GM12878 (cell line): ENCODE data around the gene SELENOM. TPM values are rescaled to one million over a fixed set of nuclear protein-coding genes. Genes with fewer than 3 reads are reported as not detected.

Experiments
- ATAC-seq: fragments of 200-7000 bp; cut with Tn5 transposase; 3 replicates; pipeline ENCODE4 v1.9.1; 2020; ENCODE audit warnings: mild to moderate bottlenecking, moderate library complexity
- BruUV-seq: library from RNA; stranded (reverse); fragments of 400-500 nt; replicated peaks from 2 replicates; lab custom pipeline; 2021; lab: Mats Ljungman, UMichigan
- CTCF ChIA-PET: fragments of 300-600 bp; sonication (Branson Sonifier 250); formaldehyde crosslinking; extraction: SDS; loops from one replicate; lab custom pipeline; 2021; ENCODE audit warnings: inconsistent platforms; lab: Yijun Ruan, JAX
- POLR2A ChIA-PET: fragments of 350-600 bp; formaldehyde crosslinking; extraction: SDS; loops from one replicate; lab custom pipeline; 2021; ENCODE audit warnings: inconsistent platforms; lab: Charles Lee
- RAD21 ChIA-PET: fragments of 300-600 bp; sonication (Branson Sonifier 250); formaldehyde crosslinking; loops from one replicate; lab custom pipeline; 2023; ENCODE audit warnings: antibody characterized with exemption; ENCODE audit not compliant: unreplicated experiment; lab: Charles Lee
- SMC1A ChIA-PET: fragments of 300-600 bp; sonication (Branson Sonifier 250); formaldehyde crosslinking; loops from one replicate; lab custom pipeline; 2023; ENCODE audit not compliant: unreplicated experiment, uncharacterized antibody; lab: Charles Lee
- DNase-seq: peaks from one replicate; pipeline ENCODE4 v3.0.0-alpha.2; 2011; ENCODE audit warnings: low read depth, low spot score
- FAIRE-seq: peaks from 3 replicates; lab custom pipeline; 2011; peaks lifted over from hg19 to GRCh38; lab: Jason Lieb, UNC
- H2AFZ ChIP-seq: 2 replicates; pipeline ENCODE4 v1.6.0; 2011; ENCODE audit warnings: low read depth, low read length, control low read depth; ENCODE audit not compliant: control insufficient read depth
- H3K27ac ChIP-seq: 2 replicates; pipeline ENCODE4 v1.5.1; 2011; ENCODE audit warnings: control low read depth; ENCODE audit not compliant: control insufficient read depth, insufficient read depth
- H3K27me3 ChIP-seq, 2 experiments: replicated peaks in 1 of 2; 2 replicates each; pipeline versions ENCODE4 v1.6.0 to v1.6.1; 2011; ENCODE audit warnings: low read length in 1 of 2; ENCODE audit not compliant: control insufficient read depth in 2 of 2, insufficient read depth in 2 of 2
- H3K36me3 ChIP-seq, 2 experiments: 2 replicates each; pipeline ENCODE4 v1.5.1; 2011; ENCODE audit warnings: low read length in 1 of 2; ENCODE audit not compliant: control insufficient read depth in 2 of 2, insufficient read depth in 2 of 2
- H3K4me1 ChIP-seq: 2 replicates; pipeline ENCODE4 v1.6.1; 2011; ENCODE audit warnings: mild to moderate bottlenecking, low read length, moderate library complexity, mixed read lengths; ENCODE audit not compliant: control insufficient read depth, insufficient read depth
- H3K4me2 ChIP-seq: 2 replicates; pipeline ENCODE4 v1.6.0; 2011; ENCODE audit warnings: control low read depth; ENCODE audit not compliant: control insufficient read depth, insufficient read depth
- H3K4me3 ChIP-seq: fragments of 200-600 bp; sonication (generic); 2 replicates; pipeline ENCODE4 v1.5.1; 2016
- H3K79me2 ChIP-seq: 2 replicates; pipeline ENCODE4 v1.6.0; 2011; ENCODE audit warnings: low read length; ENCODE audit not compliant: control insufficient read depth, insufficient read depth
- H3K9ac ChIP-seq: 2 replicates; pipeline ENCODE4 v1.8.0; 2011; ENCODE audit warnings: low read length, control low read depth, mixed read lengths; ENCODE audit not compliant: control insufficient read depth, insufficient read depth
- H3K9me3 ChIP-seq: replicated peaks from 3 replicates; pipeline ENCODE4 v1.5.1; 2011; ENCODE audit warnings: mild to moderate bottlenecking, low read length; ENCODE audit not compliant: control insufficient read depth, insufficient read depth
- H4K20me1 ChIP-seq: 2 replicates; pipeline ENCODE4 v1.6.0; 2011; ENCODE audit not compliant: control insufficient read depth, insufficient read depth
- CHD1 ChIP-seq: IDR thresholded peaks from 2 replicates; pipeline ENCODE4 v1.6.1; 2012; ENCODE audit warnings: low read depth, low read length, improper control_type of control experiment
- FOS ChIP-seq: IDR thresholded peaks from 3 replicates; pipeline ENCODE4 v1.6.1; 2011; ENCODE audit warnings: borderline replicate concordance; ENCODE audit not compliant: insufficient read length; ENCODE audit errors: extremely low read depth
- GABPA ChIP-seq: IDR thresholded peaks from 2 replicates; pipeline ENCODE4 v1.6.1; 2014; ENCODE audit warnings: antibody characterized with exemption, low read depth, mild to moderate bottlenecking, inconsistent platforms
- JUND ChIP-seq: IDR thresholded peaks from 2 replicates; pipeline ENCODE4 v1.6.1; 2012; ENCODE audit warnings: low read depth, mild to moderate bottlenecking, low read length, improper control_type of control experiment, moderate library complexity
- POLR2AphosphoS2 ChIP-seq: IDR thresholded peaks from 2 replicates; pipeline ENCODE4 v1.6.1; 2011; ENCODE audit warnings: low read depth, mild to moderate bottlenecking, low read length, improper control_type of control experiment, moderate library complexity
- RB1 ChIP-seq: fragments of 450-650 bp; formaldehyde crosslinking; IDR thresholded peaks from 2 replicates; pipeline ENCODE4 v1.6.1; 2017; ENCODE audit warnings: mild to moderate bottlenecking, borderline replicate concordance
- ZBTB4 ChIP-seq: fragments of 450-650 bp; formaldehyde crosslinking; IDR thresholded peaks from 2 replicates; pipeline ENCODE4 v1.4.0; 2022; ENCODE audit warnings: mild to moderate bottlenecking, moderate library complexity
- ZNF622 ChIP-seq: fragments of 450-650 bp; IDR thresholded peaks from 2 replicates; pipeline ENCODE4 v1.6.1; 2017; ENCODE audit warnings: mild to moderate bottlenecking, inconsistent platforms
- WGBS: methylation state at CpG from one replicate; pipeline ENCODE4 v1.1.6; 2016; ENCODE audit warnings: low lambda C conversion rate; ENCODE audit not compliant: insufficient replicate concordance, insufficient coverage; ENCODE audit errors: missing lambda C conversion rate; 5-methylcytosine and 5-hydroxymethylcytosine counted together
- in situ Hi-C: fragments of 300-500 bp; cut with MboI; formaldehyde crosslinking; loops from 9 replicates; pipeline ENCODE4 v1.14.3; 2018; ENCODE audit warnings: mixed read lengths
- intact Hi-C: fragments of 100-400 bp; cut with micrococcal nuclease; formaldehyde crosslinking; loops from one replicate; pipeline ENCODE4 v1.14.2; 2022; ENCODE audit not compliant: unreplicated experiment
- polyA plus RNA-seq, 11 experiments: library from polyadenylated mRNA; depleted of rRNA in 4 of 11; unstranded in 6 of 11; stranded (reverse) in 5 of 11; fragments of >200 nt; fragmentation: Nextera tagmentation in 4 of 11; fragmentation: Illumina TruSeq in 1 of 11; extraction: Ambion mirVana in 4 of 11; extraction: Trizol in 1 of 11; gene quantifications; 1 replicate in 1 of 11; 2 replicates in 10 of 11; pipeline versions ENCODE4 v1.2.1 to v1.2.3, GENCODE V29; 2011 to 2016; ENCODE audit warnings: inconsistent platforms in 2 of 11, missing spikeins in 2 of 11, low read depth in 1 of 11
- total RNA-seq, 4 experiments: library from RNA; depleted of rRNA in 3 of 4; stranded (reverse); fragments of >200 nt in 3 of 4; fragmentation: Illumina TruSeq in 1 of 4; extraction: Trizol in 1 of 4; gene quantifications; 2 replicates each; pipeline versions ENCODE4 v1.2.1 to v1.2.3, GENCODE V29; 2013 to 2021

The SELENOM gene
- total and polyA plus RNA-seq, 10 of the 15 experiments (the other 5 are each of a cell fraction or from before 2014, with no cell fraction given) = 0.80 to 8.3 (median 2.0) TPM

- no TSS peak for BruUV-seq
- no peak for FAIRE-seq
- no peak overlapping the region for H3K27ac ChIP-seq
- no peaks in the 10 kb centered on the region for H3K9me3 ChIP-seq
- in situ Hi-C loops (no loop called here), intact Hi-C loops (no loop called here)
- POLR2A ChIA-PET = interaction anchor here (0.6 to 0.9 kb wide), 2 partner anchors 34 to 233 kb away, joined by 3 to 8 read pairs; no protein-coding TSS in a partner anchor
- DNase-seq = no peak
- CTCF ChIA-PET = interaction anchor here (1.1 kb wide), 1 partner anchor 117 kb away, joined by 4 read pairs; no protein-coding TSS in a partner anchor
- H2AFZ ChIP-seq = no peak overlapping the region
- H3K36me3 ChIP-seq = no peaks in the 10 kb centered on the region
- H3K4me3 ChIP-seq = no peak overlapping the region
- RAD21 ChIA-PET = no interaction called here
- H3K4me1 ChIP-seq = no peaks in the 10 kb centered on the region
- H4K20me1 ChIP-seq = no peaks in the 10 kb centered on the region
- TF ChIP-seq JUND = no peak
- 3% methylated on average over 3 of the region's 3 CpGs for WGBS
- no peaks in the 10 kb centered on the region; a peak in 1 of 4 replicates for H3K27me3 ChIP-seq
- SMC1A ChIA-PET = interaction anchor here (0.7 kb wide), 1 partner anchor 554 kb away, joined by 3 read pairs; no protein-coding TSS in a partner anchor
- H3K79me2 ChIP-seq = peaks cover 2% of the 10 kb centered on the region
- no peak for ATAC-seq
- no peak overlapping the region for H3K4me2 ChIP-seq
- no peak overlapping the region for H3K9ac ChIP-seq
Observed at GRCh38 chr22:31155422-31155821, 48.1 kb upstream of the SELENOM start.

DNA sequence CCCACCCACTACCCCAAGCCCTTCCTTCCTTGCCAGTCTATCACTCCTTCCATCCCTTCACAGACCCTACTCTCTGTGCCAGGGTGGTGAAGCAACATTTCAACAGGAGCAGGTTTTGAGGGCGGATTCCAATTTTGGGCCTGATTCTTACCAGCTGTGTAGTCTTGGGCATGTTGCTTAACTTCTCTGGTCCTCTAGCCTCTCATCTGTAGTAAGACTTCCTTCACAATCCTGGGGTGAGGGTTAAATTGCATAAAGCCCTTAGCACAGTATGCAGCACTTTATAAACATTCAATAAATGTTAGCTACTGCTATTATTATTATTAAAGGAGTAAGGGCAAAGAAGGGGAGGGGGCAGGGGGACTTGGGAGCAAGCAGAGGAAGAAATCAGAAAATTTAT, 47.6 kb upstream of the SELENOM start:
- Histone ChIP-seq H2AFZ (no peak overlapping the region), H3K9ac (no peak overlapping the region), H4K20me1 (no peaks in the 10 kb centered on the region), H3K4me2 (no peak overlapping the region), H3K4me1 (no peaks in the 10 kb centered on the region), H3K27ac (no peak overlapping the region), H3K9me3 (no peaks in the 10 kb centered on the region), H3K79me2 (no peaks in the 10 kb centered on the region), H3K4me3 (no peak overlapping the region), H3K27me3 (no peaks in the 10 kb centered on the region; a peak in 1 of 4 replicates), H3K36me3 (no peaks in the 10 kb centered on the region)
- POLR2A ChIA-PET = interaction anchor here (0.9 kb wide), 1 partner anchor 34 kb away, joined by 8 read pairs; no protein-coding TSS in a partner anchor
- SMC1A ChIA-PET = interaction anchor here (0.7 kb wide), 1 partner anchor 554 kb away, joined by 3 read pairs; no protein-coding TSS in a partner anchor
- RAD21 ChIA-PET = no interaction called here
- in situ Hi-C loops = no loop called here
- CTCF ChIA-PET = no interaction called here
- TF ChIP-seq ZNF622 = no peak
- no peak for TF ChIP-seq CHD1
- no peak for TF ChIP-seq POLR2AphosphoS2
- TF ChIP-seq GABPA = no peak
- TF ChIP-seq ZBTB4 (CRISPR knock-in tag) = no peak
- TF ChIP-seq RB1 = no peak
- TF ChIP-seq FOS = no peak
- DNase-seq (no peak), FAIRE-seq (no peak), ATAC-seq (no peak)
- WGBS = 40% methylated on average over 1 of the region's 1 CpG
- intact Hi-C loops = no loop called here
- no TSS peak for BruUV-seq
